ENCODE results near the gene UTY.

UTY gene

DNA sequence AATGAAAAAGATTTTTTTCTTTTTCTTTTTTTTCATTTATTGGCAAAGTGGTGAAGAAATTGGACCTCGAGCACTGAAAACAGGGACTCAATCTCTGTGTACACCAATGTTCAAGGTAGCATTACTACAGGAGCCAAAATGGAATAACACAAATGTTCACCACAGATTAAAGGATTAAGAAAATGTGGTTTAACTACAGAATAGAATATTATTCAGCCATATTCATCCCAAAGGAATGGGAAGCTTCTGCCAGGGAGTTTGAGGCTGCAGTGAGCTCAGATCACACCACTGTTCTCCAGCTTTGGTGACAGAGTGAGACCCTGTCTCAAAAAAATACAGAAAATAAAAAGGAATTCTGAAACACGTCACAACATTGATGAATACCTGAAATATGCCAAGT lies 81.0 kb downstream of the UTY start:
- no peak for FAIRE-seq

DNA sequence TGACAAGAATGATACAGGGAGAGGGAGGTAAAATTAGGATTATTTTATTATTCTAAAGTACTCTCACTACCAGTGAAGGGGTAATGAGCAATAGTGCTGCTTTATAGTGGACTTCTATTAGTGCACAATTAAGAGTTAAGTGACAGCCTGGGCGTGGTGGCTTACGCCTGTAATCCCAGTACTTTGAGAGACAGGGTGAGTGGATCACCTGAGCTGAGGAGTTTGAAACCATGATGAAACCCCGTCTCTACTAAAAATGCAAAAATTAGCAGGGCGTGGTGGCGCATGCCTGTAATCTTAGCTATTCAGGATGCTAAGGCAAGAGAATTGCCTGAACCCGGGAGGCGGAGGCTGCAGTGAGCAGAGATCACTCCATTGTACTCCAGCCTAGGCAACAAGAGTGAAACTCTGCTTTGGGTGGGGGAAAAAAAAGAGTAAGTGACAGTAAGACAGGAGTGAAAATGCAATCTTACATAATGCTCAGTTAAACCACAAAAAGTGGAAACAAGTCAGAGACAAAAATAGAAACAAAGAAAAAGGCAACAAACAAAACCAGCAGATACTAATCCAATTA lies 98.6 kb downstream of the UTY start:
- no peak for FAIRE-seq

- FAIRE-seq, result no peak
Observed at GRCh38 chrY:13370868-13371800, 108.7 kb downstream of the UTY start.

DNA sequence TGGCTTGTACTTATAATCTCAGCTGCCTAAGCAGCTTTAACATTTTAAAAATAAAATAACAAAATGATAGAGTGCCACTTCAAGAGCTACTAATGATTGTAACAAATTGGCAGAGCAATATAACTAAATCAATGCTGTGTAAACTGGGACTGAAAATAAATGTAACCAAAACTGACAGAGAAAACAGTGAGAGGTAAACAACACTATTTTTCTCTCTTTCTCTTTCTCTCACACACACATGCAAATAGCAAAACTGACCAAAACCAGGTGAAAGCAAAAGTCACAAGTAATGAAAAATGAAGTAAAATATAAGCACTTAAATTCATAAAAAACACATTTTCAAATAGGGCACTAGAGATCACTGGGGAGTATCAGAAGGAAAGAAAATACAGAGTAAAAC lies 109.6 kb downstream of the UTY start:
- no peak for FAIRE-seq

GRCh38 chrY:13368513-13368845 lies 111.4 kb downstream of the UTY start:
- no peak for FAIRE-seq

DNA sequence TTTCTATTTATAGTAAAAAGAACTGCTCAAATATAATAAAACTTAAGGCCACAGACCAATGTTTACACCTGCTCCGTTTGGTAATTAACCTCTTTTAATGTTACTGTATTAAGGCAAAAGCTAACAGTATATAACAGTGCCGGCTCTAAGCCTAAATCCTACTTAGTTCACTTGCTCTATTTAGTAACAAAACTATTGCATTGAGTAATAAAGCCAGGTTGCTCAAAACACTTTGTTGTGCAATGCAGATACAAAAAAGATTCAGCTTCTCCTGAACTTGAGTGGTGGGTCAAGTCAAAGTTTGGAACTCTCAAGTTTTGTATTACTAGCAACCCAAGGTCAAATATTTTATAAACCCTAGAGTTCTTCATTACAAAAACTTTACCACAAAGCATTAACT lies 116.2 kb downstream of the UTY start:
- FAIRE-seq, result no peak

GRCh38 chrY:13362662-13363061 lies 117.2 kb downstream of the UTY start:
- FAIRE-seq, result no peak

DNA sequence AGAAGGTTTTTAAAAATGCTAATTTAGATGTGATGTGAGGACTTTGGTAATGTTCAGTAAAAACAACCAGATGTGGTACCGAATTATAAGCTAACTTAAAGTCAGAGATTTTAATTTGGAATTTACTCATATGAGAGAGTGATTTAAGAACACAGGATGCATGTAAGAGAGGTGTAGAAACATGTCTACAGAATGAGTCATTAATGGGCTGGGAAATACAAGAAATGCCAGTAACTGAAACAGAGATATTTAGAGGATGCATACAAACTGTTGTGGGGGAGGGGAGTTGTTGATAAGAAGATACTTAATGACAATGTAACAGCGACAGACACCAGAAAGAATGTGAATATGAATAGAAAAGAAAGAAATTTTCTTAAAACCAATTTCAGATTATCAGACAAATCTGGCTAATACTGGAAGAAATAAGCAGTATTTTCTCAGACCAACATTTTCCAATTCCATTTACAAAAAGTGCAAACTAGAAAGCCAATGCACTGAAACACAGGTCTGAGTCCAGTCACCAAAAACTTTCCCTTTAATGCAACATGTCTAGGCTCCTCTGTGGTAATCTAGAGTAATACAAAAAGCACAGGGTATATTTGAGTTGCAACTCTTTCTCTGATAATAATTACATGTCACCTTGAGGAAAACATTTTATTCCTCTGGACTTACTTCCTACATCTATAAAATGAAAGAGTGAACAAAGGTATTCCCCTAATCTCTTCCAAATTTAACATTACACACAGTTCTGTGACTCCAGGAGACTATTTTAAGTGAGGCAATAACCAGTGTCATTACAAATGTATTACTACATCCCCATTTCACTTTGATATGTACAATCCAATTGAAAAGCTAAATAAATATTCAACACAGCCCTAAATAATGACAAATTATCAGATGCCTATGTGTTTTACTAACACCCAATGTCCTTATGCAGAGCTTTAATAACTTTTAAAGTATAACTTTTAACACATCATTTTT lies 117.9 kb downstream of the UTY start:
- FAIRE-seq, result no peak

- no peak for FAIRE-seq
Observed at GRCh38 chrY:13351443-13351842, 128.4 kb downstream of the UTY start.

DNA sequence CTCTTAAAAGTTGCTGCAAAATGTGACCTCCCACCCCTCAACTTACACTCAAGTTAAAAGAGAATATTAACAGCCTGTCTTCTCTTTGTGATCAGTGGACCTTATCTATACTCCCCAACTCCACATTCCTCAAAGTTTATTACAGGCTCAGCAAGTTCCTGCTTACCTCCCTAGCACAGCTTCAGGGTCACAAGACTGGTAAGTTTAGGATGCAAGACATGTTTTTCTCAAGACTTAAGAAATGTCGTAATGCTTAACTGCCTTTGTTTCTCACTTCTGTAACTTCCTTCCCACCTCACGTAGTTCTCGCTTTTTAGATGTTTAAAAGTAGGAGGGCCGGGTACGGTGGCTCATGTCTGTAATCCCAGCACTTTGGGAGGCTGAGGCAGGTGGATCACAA lies 132.7 kb downstream of the UTY start:
- no peak for FAIRE-seq

GRCh38 chrY:13345549-13345948 lies 134.3 kb downstream of the UTY start:
- no peak for FAIRE-seq

GRCh38 chrY:13343307-13343946 lies 136.4 kb downstream of the UTY start:
- FAIRE-seq, result no peak

DNA sequence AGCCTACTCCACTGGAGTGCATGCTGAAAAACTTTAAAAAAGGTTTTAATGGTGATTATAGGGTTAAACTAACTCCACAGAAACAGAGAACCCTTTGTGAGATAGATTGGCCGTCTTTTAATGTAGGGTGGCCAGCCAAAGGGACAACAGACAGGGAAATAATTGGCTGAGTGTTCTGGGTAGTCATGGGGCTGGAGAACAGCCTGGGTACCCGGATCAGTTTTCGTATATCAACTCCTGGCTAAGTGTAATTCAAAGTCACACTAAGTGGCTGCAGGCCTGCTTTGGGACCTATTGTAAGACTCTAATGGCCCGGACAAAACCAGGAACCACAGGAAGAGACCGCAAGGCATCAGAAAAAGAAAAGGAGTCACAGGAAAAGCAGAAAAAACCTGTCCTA lies 139.9 kb downstream of the UTY start:
- no peak for FAIRE-seq

GRCh38 chrY:13339381-13339780 lies 140.5 kb downstream of the UTY start:
- FAIRE-seq, result no peak

- no peak for FAIRE-seq
Observed at GRCh38 chrY:13338711-13339110, 141.1 kb downstream of the UTY start.

DNA sequence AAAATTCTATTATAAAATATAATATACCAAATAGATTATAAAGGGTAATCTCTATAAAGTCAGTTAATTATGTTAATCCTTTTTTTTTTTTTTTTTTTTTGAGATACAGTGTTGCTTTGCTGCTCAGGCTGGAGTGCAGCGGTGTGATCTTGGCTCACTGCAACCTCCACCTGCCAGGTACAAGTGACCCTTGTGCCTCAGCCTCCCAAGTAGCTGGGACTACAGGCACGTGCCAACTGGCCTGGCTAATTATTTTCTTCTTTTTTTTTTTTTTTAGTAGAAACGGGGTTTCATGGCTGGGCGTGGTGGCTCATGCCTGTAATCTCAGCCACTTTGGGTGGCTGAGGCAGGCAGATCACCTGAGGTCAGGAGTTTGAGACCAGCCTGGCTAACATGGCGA lies 141.9 kb downstream of the UTY start:
- FAIRE-seq, result no peak

DNA sequence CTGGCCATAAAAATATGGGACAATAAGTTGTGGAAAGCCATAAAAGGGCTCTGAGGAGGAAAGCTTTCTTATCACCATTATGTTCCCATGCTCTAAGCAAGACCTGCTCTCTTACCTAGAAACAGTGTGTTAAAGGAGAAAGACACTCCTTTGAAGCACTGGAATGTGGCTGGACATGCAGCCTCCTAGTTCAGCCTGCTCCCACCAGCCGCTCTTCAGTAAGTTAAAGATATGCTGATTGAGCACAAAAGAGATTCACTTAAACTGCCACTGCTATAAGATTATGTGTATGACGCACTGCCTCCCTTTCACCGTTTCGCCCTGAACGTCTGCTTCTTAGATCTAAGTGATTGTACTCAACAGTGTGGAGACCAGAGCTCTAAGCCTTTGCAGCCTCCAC lies 146.0 kb downstream of the UTY start:
- FAIRE-seq, result no peak

GRCh38 chrY:13330651-13331050 lies 149.2 kb downstream of the UTY start:
- no peak for FAIRE-seq

DNA sequence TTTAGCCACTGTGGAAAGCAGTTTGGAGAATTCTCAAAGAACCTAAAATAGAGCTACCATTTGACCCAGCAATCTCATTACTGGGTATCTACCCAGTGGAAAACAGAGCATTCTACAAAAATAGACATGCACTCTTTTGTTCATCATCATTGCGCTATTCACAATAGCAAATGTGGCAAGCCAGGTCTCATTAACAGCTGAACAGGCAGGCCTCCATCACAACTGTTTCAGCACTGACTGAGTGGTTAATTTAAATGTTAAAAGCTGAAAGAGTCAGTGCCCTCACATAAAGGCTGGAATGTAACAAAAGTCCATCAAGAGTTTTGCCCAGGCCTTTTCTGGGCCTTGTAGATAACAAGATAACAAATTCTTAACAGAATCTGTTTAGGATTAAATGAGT lies 166.9 kb downstream of the UTY start:
- FAIRE-seq, result no peak

DNA sequence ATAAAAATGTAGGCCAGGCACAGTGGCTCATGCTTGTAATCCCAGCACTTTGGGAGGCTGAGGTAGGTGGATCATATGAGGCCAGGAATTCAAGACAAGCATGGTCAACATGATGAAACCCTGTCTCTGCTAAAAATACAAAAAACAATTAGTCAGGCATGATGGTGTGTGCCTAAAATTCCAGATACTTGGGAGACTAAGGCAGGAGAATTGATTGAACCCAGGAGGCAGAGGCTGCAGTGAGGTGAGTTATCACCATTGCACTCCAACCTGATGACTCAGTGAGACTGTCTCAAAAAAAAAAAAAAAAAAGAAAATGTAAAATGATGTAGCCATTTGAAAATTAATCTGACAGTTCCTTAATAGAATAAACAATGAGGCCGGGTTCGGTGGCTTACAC lies 171.9 kb downstream of the UTY start:
- no peak for FAIRE-seq

GRCh38 chrY:13300795-13301194 lies 179.0 kb downstream of the UTY start:
- FAIRE-seq, result no peak

DNA sequence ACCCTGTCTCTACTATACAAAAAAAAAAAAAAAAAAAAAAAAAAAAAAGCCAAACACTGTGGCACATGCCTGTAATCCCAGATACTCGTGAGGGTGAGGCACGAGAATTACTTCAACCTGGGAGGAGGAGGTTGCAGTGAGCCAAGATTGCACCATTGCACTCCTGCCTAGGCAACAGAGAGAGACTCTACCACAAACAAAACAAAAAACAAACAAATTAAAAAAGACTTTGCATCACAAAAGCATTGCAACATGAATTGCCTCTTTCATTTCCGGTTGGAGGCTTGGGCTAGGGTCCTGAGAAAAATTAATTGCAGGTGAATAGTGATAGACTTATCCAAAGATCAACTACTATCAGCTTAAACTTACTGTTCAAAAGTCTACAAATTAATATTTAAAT lies 180.4 kb downstream of the UTY start:
- no peak for FAIRE-seq

Measured in TTC549 (cell line).